ENCODE data around the gene OR1S2.
"Not testable (repeated sequence)": the region's sequence is repeated elsewhere in the genome, so short reads cannot be mapped to it uniquely, and the experiment has no call there.

Gene OR1S2, protein sequence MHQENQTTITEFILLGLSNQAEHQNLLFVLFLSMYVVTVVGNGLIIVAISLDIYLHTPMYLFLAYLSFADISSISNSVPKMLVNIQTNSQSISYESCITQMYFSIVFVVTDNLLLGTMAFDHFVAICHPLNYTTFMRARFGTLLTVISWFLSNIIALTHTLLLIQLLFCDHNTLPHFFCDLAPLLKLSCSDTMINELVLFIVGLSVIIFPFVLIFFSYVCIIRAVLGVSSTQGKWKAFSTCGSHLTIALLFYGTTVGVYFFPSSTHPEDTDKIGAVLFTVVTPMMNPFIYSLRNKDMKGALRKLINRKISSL

DNA sequence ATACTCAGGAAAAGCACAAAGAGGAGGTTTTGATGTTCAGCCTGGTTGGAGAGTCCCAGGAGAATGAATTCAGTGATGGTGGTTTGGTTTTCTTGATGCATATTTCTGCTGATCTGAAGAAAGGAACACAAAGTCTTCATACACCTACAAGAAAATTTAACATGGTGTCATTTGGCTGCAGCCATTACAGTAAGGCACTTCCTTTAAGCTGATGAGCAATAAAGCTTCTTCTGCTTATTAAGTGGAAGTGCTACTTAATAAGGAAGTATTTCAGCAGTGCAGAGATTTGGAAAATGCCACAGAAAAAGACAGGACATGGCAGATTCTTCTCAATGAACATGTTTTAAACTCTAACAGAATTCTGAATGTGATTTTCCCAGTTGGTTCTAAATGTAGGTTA is at the start of gene OR1S2:
TSS of gene OR1S2 (minus strand) at position 101 of the 400 bp plus-strand sequence. CDS start at position 101, 0 bp downstream.
- Histone ChIP-seq H3K9me3 (ENCODE audit: low read length) (no peaks in the 10 kb centered on the region), H3K4me1 (ENCODE audit: insufficient read depth, low read length) (no peaks in the 10 kb centered on the region), H2AFZ (ENCODE audit: low read depth, low read length) (no peak within 1 kb of the TSS), H3K36me3 (ENCODE audit: insufficient read depth, low read length) (no peaks in the 10 kb centered on the region), H3K27me3 (ENCODE audit: insufficient read depth, low read length) (no peaks in the 10 kb centered on the region), H3K4me3 (ENCODE audit: low read length) (no peak within 1 kb of the TSS)

DNA sequence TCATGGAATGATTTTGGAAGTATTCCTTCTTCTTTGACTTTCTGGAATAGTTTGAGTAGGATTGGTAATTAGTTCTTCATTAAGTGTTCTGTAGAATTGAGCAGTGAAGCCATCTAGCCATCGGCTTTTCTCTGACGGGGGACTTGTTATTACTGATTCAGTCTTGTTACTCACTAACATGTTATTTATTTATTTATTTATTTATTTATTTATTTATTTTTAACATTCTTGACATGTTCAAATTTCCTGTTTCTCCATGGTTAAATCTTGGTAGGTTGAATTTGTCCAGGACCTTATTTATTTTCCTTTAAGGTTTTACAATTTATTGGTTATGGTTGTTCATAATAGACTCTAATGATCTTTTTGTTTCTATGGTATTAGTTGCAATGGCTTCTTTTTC is 40.0 kb upstream of the OR1S2 start:
- H2AFZ ChIP-seq (ENCODE audit: low read depth, low read length), result no peak overlapping the region
- H3K4me3 ChIP-seq (ENCODE audit: low read length), result no peak overlapping the region
- H3K27me3 ChIP-seq (ENCODE audit: insufficient read depth, low read length), result no peaks in the 10 kb centered on the region
- H3K36me3 ChIP-seq (ENCODE audit: insufficient read depth, low read length), result no peaks in the 10 kb centered on the region
- no peaks in the 10 kb centered on the region for H3K9me3 ChIP-seq (ENCODE audit: low read length)
- H3K4me1 ChIP-seq (ENCODE audit: insufficient read depth, low read length), result no peaks in the 10 kb centered on the region

DNA sequence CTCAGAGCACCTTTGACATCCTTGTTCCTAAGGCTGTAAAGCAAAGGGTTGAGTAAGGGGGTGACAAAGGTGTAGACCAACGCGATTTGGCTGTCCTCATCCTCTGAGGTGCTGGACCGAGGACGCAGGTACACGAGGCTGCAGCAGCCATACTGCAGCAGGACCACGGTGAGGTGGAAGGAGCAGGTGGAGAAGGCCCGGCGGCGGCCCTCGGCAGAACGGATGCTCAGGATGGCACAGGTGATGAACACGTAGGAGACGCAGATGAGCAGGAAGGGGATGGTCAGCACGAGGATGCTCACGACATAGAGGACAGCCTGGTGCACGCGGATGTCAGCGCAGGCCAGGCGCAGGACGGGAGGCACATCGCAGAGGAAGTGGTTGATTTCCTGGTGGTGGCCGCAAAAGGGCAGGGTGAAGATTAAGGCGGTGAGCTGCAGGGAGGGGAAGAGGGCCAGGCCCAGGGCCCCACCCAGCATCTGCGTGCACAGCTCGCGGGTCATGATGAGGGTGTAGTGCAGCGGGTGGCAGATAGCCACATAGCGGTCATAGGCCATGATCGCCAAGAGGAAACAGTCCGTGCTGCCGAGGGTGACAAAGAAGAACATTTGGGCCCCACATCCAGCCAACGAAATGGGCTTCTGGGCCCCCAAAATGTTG is 24.1 kb upstream of the OR1S2 start:
- H3K36me3 ChIP-seq (ENCODE audit: insufficient read depth, low read length), result no peaks in the 10 kb centered on the region
- H3K4me3 ChIP-seq (ENCODE audit: low read length), result no peak overlapping the region
- no peak overlapping the region for H2AFZ ChIP-seq (ENCODE audit: low read depth, low read length)
- H3K9me3 ChIP-seq (ENCODE audit: low read length), result no peaks in the 10 kb centered on the region
- H3K4me1 ChIP-seq (ENCODE audit: insufficient read depth, low read length), result no peaks in the 10 kb centered on the region
- H3K27me3 ChIP-seq (ENCODE audit: insufficient read depth, low read length), result no peaks in the 10 kb centered on the region

DNA sequence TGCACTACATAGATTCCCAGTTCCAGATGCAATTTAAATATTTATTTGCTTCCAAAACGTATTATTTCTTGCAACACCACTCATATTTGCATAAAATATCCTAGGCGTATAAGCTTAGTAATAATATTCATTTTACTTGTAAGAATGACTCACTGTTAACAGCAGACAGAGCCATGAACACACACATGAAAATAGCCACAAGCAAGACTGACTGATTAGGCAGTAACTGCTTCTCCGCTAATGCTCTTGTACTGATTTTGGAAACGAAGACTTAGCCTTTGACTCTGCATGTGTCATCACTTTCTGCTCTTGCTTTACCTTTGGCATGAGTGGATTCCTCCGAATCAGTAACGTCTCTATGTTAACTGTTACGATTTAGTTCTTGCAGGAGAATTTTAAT is 18.8 kb upstream of the OR1S2 start:
- Histone ChIP-seq H3K27me3 (ENCODE audit: insufficient read depth, low read length) (no peaks in the 10 kb centered on the region), H3K4me1 (ENCODE audit: insufficient read depth, low read length) (no peaks in the 10 kb centered on the region), H3K36me3 (ENCODE audit: insufficient read depth, low read length) (no peaks in the 10 kb centered on the region), H3K9me3 (ENCODE audit: low read length) (no peaks in the 10 kb centered on the region), H3K4me3 (ENCODE audit: low read length) (no peak overlapping the region), H2AFZ (ENCODE audit: low read depth, low read length) (no peak overlapping the region)

- Histone ChIP-seq H3K4me3 (ENCODE audit: low read length) (no peak overlapping the region), H3K9me3 (ENCODE audit: low read length) (no peaks in the 10 kb centered on the region), H3K36me3 (ENCODE audit: insufficient read depth, low read length) (no peaks in the 10 kb centered on the region), H2AFZ (ENCODE audit: low read depth, low read length) (no peak overlapping the region), H3K27me3 (ENCODE audit: insufficient read depth, low read length) (no peaks in the 10 kb centered on the region), H3K4me1 (ENCODE audit: insufficient read depth, low read length) (no peaks in the 10 kb centered on the region)
These were observed 12.5 kb upstream of the OR1S2 start for GRCh38 chr11:58216476-58216875.

- H2AFZ ChIP-seq (ENCODE audit: low read depth, low read length); H3K4me1 ChIP-seq (ENCODE audit: insufficient read depth, low read length); H3K9me3 ChIP-seq (ENCODE audit: low read length); H3K4me3 ChIP-seq (ENCODE audit: low read length); H3K27me3 ChIP-seq (ENCODE audit: insufficient read depth, low read length); H3K36me3 ChIP-seq (ENCODE audit: insufficient read depth, low read length): not testable (repeated sequence)
These were observed 8.5 kb upstream of the OR1S2 start, which contains the start of gene OR1S1 for GRCh38 chr11:58212420-58212819. TSS of gene OR1S1 (plus strand) at chr11:58212720.

GRCh38 chr11:58199271-58199670 is 4.7 kb downstream of the OR1S2 start:
- H3K4me1 ChIP-seq (ENCODE audit: insufficient read depth, low read length), result no peaks in the 10 kb centered on the region

GRCh38 chr11:58195939-58196338 is 8.0 kb downstream of the OR1S2 start:
- Histone ChIP-seq H3K36me3 (ENCODE audit: insufficient read depth, low read length) (no peaks in the 10 kb centered on the region), H2AFZ (ENCODE audit: low read depth, low read length) (no peak overlapping the region), H3K4me1 (ENCODE audit: insufficient read depth, low read length) (no peaks in the 10 kb centered on the region), H3K9me3 (ENCODE audit: low read length) (no peaks in the 10 kb centered on the region), H3K27me3 (ENCODE audit: insufficient read depth, low read length) (no peaks in the 10 kb centered on the region), H3K4me3 (ENCODE audit: low read length) (no peak overlapping the region)

More at GRCh38 chr11:58199271-58199670, 4.7 kb downstream of the OR1S2 start:
- H3K4me3 ChIP-seq (ENCODE audit: low read length), result no peak overlapping the region
- H2AFZ ChIP-seq (ENCODE audit: low read depth, low read length), result no peak overlapping the region
- H3K9me3 ChIP-seq (ENCODE audit: low read length), result no peaks in the 10 kb centered on the region
- no peaks in the 10 kb centered on the region for H3K36me3 ChIP-seq (ENCODE audit: insufficient read depth, low read length)
- no peaks in the 10 kb centered on the region for H3K27me3 ChIP-seq (ENCODE audit: insufficient read depth, low read length)

- no peaks in the 10 kb centered on the region for H3K27me3 ChIP-seq (ENCODE audit: insufficient read depth, low read length)
- no peaks in the 10 kb centered on the region for H3K9me3 ChIP-seq (ENCODE audit: low read length)
- no peak overlapping the region for H3K4me3 ChIP-seq (ENCODE audit: low read length)
- H3K36me3 ChIP-seq (ENCODE audit: insufficient read depth, low read length), result no peaks in the 10 kb centered on the region
- H2AFZ ChIP-seq (ENCODE audit: low read depth, low read length), result no peak overlapping the region
- H3K4me1 ChIP-seq (ENCODE audit: insufficient read depth, low read length), result no peaks in the 10 kb centered on the region
These were observed 10.6 kb downstream of the OR1S2 start for GRCh38 chr11:58193391-58193790.

GRCh38 chr11:58192229-58192628 is 11.7 kb downstream of the OR1S2 start:
- Histone ChIP-seq H3K36me3 (ENCODE audit: insufficient read depth, low read length) (no peaks in the 10 kb centered on the region), H3K4me1 (ENCODE audit: insufficient read depth, low read length) (no peaks in the 10 kb centered on the region), H3K4me3 (ENCODE audit: low read length) (no peak overlapping the region), H3K27me3 (ENCODE audit: insufficient read depth, low read length) (no peaks in the 10 kb centered on the region), H2AFZ (ENCODE audit: low read depth, low read length) (no peak overlapping the region), H3K9me3 (ENCODE audit: low read length) (no peaks in the 10 kb centered on the region)

- H3K9me3 ChIP-seq (ENCODE audit: low read length), result no peaks in the 10 kb centered on the region
- H3K36me3 ChIP-seq (ENCODE audit: insufficient read depth, low read length), result no peaks in the 10 kb centered on the region
- no peak within 1 kb of the TSS for H2AFZ ChIP-seq (ENCODE audit: low read depth, low read length)
- no peaks in the 10 kb centered on the region for H3K4me1 ChIP-seq (ENCODE audit: insufficient read depth, low read length)
- no peaks in the 10 kb centered on the region for H3K27me3 ChIP-seq (ENCODE audit: insufficient read depth, low read length)
- no peak within 1 kb of the TSS for H3K4me3 ChIP-seq (ENCODE audit: low read length)
These were observed 15.2 kb downstream of the OR1S2 start, which contains the start of gene OR9Q2 for GRCh38 chr11:58188770-58189169. TSS of gene OR9Q2 (plus strand) at chr11:58189070. CDS start at chr11:58190491, 1,421 bp downstream.

GRCh38 chr11:58186938-58187337 is 17.0 kb downstream of the OR1S2 start:
- no peaks in the 10 kb centered on the region for H3K36me3 ChIP-seq (ENCODE audit: insufficient read depth, low read length)

DNA sequence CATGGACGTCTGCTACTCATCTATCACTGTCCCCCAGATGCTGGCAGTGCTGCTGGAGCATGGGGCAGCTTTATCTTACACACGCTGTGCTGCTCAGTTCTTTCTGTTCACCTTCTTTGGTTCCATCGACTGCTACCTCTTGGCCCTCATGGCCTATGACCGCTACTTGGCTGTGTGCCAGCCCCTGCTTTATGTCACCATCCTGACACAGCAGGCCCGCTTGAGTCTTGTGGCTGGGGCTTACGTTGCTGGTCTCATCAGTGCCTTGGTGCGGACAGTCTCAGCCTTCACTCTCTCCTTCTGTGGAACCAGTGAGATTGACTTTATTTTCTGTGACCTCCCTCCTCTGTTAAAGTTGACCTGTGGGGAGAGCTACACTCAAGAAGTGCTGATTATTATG is 24.3 kb downstream of the OR1S2 start:
- H3K4me1 ChIP-seq (ENCODE audit: insufficient read depth, low read length), result no peaks in the 10 kb centered on the region
- no peaks in the 10 kb centered on the region for H3K36me3 ChIP-seq (ENCODE audit: insufficient read depth, low read length)
- no peaks in the 10 kb centered on the region for H3K9me3 ChIP-seq (ENCODE audit: low read length)
- no peak overlapping the region for H3K4me3 ChIP-seq (ENCODE audit: low read length)
- no peak overlapping the region for H2AFZ ChIP-seq (ENCODE audit: low read depth, low read length)
- H3K27me3 ChIP-seq (ENCODE audit: insufficient read depth, low read length), result no peaks in the 10 kb centered on the region

More at GRCh38 chr11:58186938-58187337, 17.0 kb downstream of the OR1S2 start:
- no peaks in the 10 kb centered on the region for H3K9me3 ChIP-seq (ENCODE audit: low read length)
- H3K27me3 ChIP-seq (ENCODE audit: insufficient read depth, low read length), result no peaks in the 10 kb centered on the region
- H2AFZ ChIP-seq (ENCODE audit: low read depth, low read length), result no peak overlapping the region
- H3K4me3 ChIP-seq (ENCODE audit: low read length), result no peak overlapping the region
- no peaks in the 10 kb centered on the region for H3K4me1 ChIP-seq (ENCODE audit: insufficient read depth, low read length)

All from neuron (in vitro differentiated cells).